Fibroblast of mammary gland (primary cell): ENCODE data around the gene FBXL17.

Experiments
- DNase-seq: peaks from one replicate; pipeline ENCODE4 v3.0.0-alpha.2; 2010; ENCODE audit warnings: low read depth
- H3K4me3 ChIP-seq: 2 replicates; pipeline ENCODE4 v1.5.1; 2011; ENCODE audit warnings: low read depth, mild to moderate bottlenecking, low read length, moderate library complexity; ENCODE audit not compliant: control insufficient read depth
- CTCF ChIP-seq: conservative IDR thresholded peaks from 2 replicates; pipeline ENCODE4 v1.5.1; 2011; ENCODE audit warnings: low read depth, low read length, inconsistent platforms; ENCODE audit not compliant: control insufficient read depth, insufficient read depth

FBXL17 gene

GRCh38 chr5:108104448-108104847 is 277.4 kb downstream of the FBXL17 start:
- no peak for TF ChIP-seq CTCF
- peak; percentile 1 for DNase-seq
- H3K4me3 ChIP-seq: no peak overlapping the region

- peak; percentile 7 for DNase-seq
- TF ChIP-seq CTCF: no peak
- H3K4me3 ChIP-seq: no peak overlapping the region
Measured at GRCh38 chr5:108102463-108102862, 279.4 kb downstream of the FBXL17 start.

- DNase-seq: no peak
- no peak for TF ChIP-seq CTCF
- H3K4me3 ChIP-seq: no peak overlapping the region
Measured at GRCh38 chr5:108101821-108102220, 280.1 kb downstream of the FBXL17 start.

GRCh38 chr5:108101130-108101529 is 280.8 kb downstream of the FBXL17 start:
- DNase-seq: peak; percentile 2
- no peak overlapping the region for H3K4me3 ChIP-seq
- no peak for TF ChIP-seq CTCF

- DNase-seq: no peak
- no peak overlapping the region for H3K4me3 ChIP-seq
- TF ChIP-seq CTCF: no peak
Measured at GRCh38 chr5:108094800-108095199, 287.1 kb downstream of the FBXL17 start.

GRCh38 chr5:108093186-108093585 is 288.7 kb downstream of the FBXL17 start:
- no peak overlapping the region for H3K4me3 ChIP-seq
- peak; percentile 56 for TF ChIP-seq CTCF
- peak; percentile 36 for DNase-seq

GRCh38 chr5:108090946-108091345 is 291.0 kb downstream of the FBXL17 start:
- no peak for TF ChIP-seq CTCF
- H3K4me3 ChIP-seq: no peak overlapping the region
- no peak for DNase-seq
